GM12878 (cell line): Measurements from ENCODE around the gene EPHB2. TPM values are rescaled to one million over a fixed set of nuclear protein-coding genes. Genes with fewer than 3 reads are reported as not detected.

Source experiments
- ATAC-seq: fragments of 200-7000 bp; cut with Tn5 transposase; 3 replicates; pipeline ENCODE4 v1.9.1; 2020; ENCODE audit warnings: mild to moderate bottlenecking, moderate library complexity
- BruUV-seq: library from RNA; stranded (reverse); fragments of 400-500 nt; replicated peaks from 2 replicates; lab custom pipeline; 2021; lab: Mats Ljungman, UMichigan
- CTCF ChIA-PET: fragments of 300-600 bp; sonication (Branson Sonifier 250); formaldehyde crosslinking; extraction: SDS; loops from one replicate; lab custom pipeline; 2021; ENCODE audit warnings: inconsistent platforms; lab: Yijun Ruan, JAX
- POLR2A ChIA-PET: fragments of 350-600 bp; formaldehyde crosslinking; extraction: SDS; loops from one replicate; lab custom pipeline; 2021; ENCODE audit warnings: inconsistent platforms; lab: Charles Lee
- RAD21 ChIA-PET: fragments of 300-600 bp; sonication (Branson Sonifier 250); formaldehyde crosslinking; loops from one replicate; lab custom pipeline; 2023; ENCODE audit warnings: antibody characterized with exemption; ENCODE audit not compliant: unreplicated experiment; lab: Charles Lee
- SMC1A ChIA-PET: fragments of 300-600 bp; sonication (Branson Sonifier 250); formaldehyde crosslinking; loops from one replicate; lab custom pipeline; 2023; ENCODE audit not compliant: unreplicated experiment, uncharacterized antibody; lab: Charles Lee
- DNase-seq: peaks from one replicate; pipeline ENCODE4 v3.0.0-alpha.2; 2011; ENCODE audit warnings: low read depth, low spot score
- FAIRE-seq: peaks from 3 replicates; lab custom pipeline; 2011; peaks lifted over from hg19 to GRCh38; lab: Jason Lieb, UNC
- H2AFZ ChIP-seq: 2 replicates; pipeline ENCODE4 v1.6.0; 2011; ENCODE audit warnings: low read depth, low read length, control low read depth; ENCODE audit not compliant: control insufficient read depth
- H3K27ac ChIP-seq: 2 replicates; pipeline ENCODE4 v1.5.1; 2011; ENCODE audit warnings: control low read depth; ENCODE audit not compliant: control insufficient read depth, insufficient read depth
- H3K27me3 ChIP-seq, 2 experiments: replicated peaks in 1 of 2; 2 replicates each; pipeline versions ENCODE4 v1.6.0 to v1.6.1; 2011; ENCODE audit warnings: low read length in 1 of 2; ENCODE audit not compliant: control insufficient read depth in 2 of 2, insufficient read depth in 2 of 2
- H3K36me3 ChIP-seq, 2 experiments: 2 replicates each; pipeline ENCODE4 v1.5.1; 2011; ENCODE audit warnings: low read length in 1 of 2; ENCODE audit not compliant: control insufficient read depth in 2 of 2, insufficient read depth in 2 of 2
- H3K4me1 ChIP-seq: 2 replicates; pipeline ENCODE4 v1.6.1; 2011; ENCODE audit warnings: mild to moderate bottlenecking, low read length, moderate library complexity, mixed read lengths; ENCODE audit not compliant: control insufficient read depth, insufficient read depth
- H3K4me2 ChIP-seq: 2 replicates; pipeline ENCODE4 v1.6.0; 2011; ENCODE audit warnings: control low read depth; ENCODE audit not compliant: control insufficient read depth, insufficient read depth
- H3K4me3 ChIP-seq: fragments of 200-600 bp; sonication (generic); 2 replicates; pipeline ENCODE4 v1.5.1; 2016
- H3K79me2 ChIP-seq: 2 replicates; pipeline ENCODE4 v1.6.0; 2011; ENCODE audit warnings: low read length; ENCODE audit not compliant: control insufficient read depth, insufficient read depth
- H3K9ac ChIP-seq: 2 replicates; pipeline ENCODE4 v1.8.0; 2011; ENCODE audit warnings: low read length, control low read depth, mixed read lengths; ENCODE audit not compliant: control insufficient read depth, insufficient read depth
- H3K9me3 ChIP-seq: replicated peaks from 3 replicates; pipeline ENCODE4 v1.5.1; 2011; ENCODE audit warnings: mild to moderate bottlenecking, low read length; ENCODE audit not compliant: control insufficient read depth, insufficient read depth
- H4K20me1 ChIP-seq: 2 replicates; pipeline ENCODE4 v1.6.0; 2011; ENCODE audit not compliant: control insufficient read depth, insufficient read depth
- CHD1 ChIP-seq: IDR thresholded peaks from 2 replicates; pipeline ENCODE4 v1.6.1; 2012; ENCODE audit warnings: low read depth, low read length, improper control_type of control experiment
- CHD2 ChIP-seq: IDR thresholded peaks from 2 replicates; pipeline ENCODE4 v1.6.1; 2011; ENCODE audit warnings: low read depth, low read length, improper control_type of control experiment, borderline replicate concordance
- CREB1 ChIP-seq: IDR thresholded peaks from 2 replicates; pipeline ENCODE4 v1.6.1; 2012; ENCODE audit warnings: low read depth, mild to moderate bottlenecking, inconsistent platforms
- EGR1 ChIP-seq, 2 experiments: IDR thresholded peaks; 1 replicate in 1 of 2; 2 replicates in 1 of 2; pipeline ENCODE4 v1.6.1; 2011 to 2012; ENCODE audit warnings: low read depth in 2 of 2, low read length in 2 of 2, borderline replicate concordance in 1 of 2, mild to moderate bottlenecking in 1 of 2, moderate library complexity in 1 of 2
- GATAD2B ChIP-seq: fragments of 450-650 bp; conservative IDR thresholded peaks from 2 replicates; pipeline ENCODE4 v1.6.1; 2017; ENCODE audit warnings: low read depth, mild to moderate bottlenecking, moderate library complexity
- KAT2A ChIP-seq: conservative IDR thresholded peaks from 2 replicates; pipeline ENCODE4 v1.6.1; 2011; ENCODE audit warnings: low read depth, low read length; ENCODE audit not compliant: control insufficient read depth
- MYB ChIP-seq: fragments of 150-350 bp; IDR thresholded peaks from 2 replicates; pipeline ENCODE4 v1.6.1; 2014; ENCODE audit warnings: mild to moderate bottlenecking, low read depth, low read length, borderline replicate concordance
- PAX5 ChIP-seq: IDR thresholded peaks from 2 replicates; pipeline ENCODE4 v1.6.1; 2011; ENCODE audit warnings: low read depth, low read length, borderline replicate concordance
- ZNF217 ChIP-seq: fragments of 450-650 bp; IDR thresholded peaks from 2 replicates; pipeline ENCODE4 v1.6.1; 2017; ENCODE audit warnings: antibody characterized with exemption, mild to moderate bottlenecking
- WGBS: methylation state at CpG from one replicate; pipeline ENCODE4 v1.1.6; 2016; ENCODE audit warnings: low lambda C conversion rate; ENCODE audit not compliant: insufficient replicate concordance, insufficient coverage; ENCODE audit errors: missing lambda C conversion rate; 5-methylcytosine and 5-hydroxymethylcytosine counted together
- in situ Hi-C: fragments of 300-500 bp; cut with MboI; formaldehyde crosslinking; loops from 9 replicates; pipeline ENCODE4 v1.14.3; 2018; ENCODE audit warnings: mixed read lengths
- intact Hi-C: fragments of 100-400 bp; cut with micrococcal nuclease; formaldehyde crosslinking; loops from one replicate; pipeline ENCODE4 v1.14.2; 2022; ENCODE audit not compliant: unreplicated experiment
- polyA plus RNA-seq, 11 experiments: library from polyadenylated mRNA; depleted of rRNA in 4 of 11; unstranded in 6 of 11; stranded (reverse) in 5 of 11; fragments of >200 nt; fragmentation: Nextera tagmentation in 4 of 11; fragmentation: Illumina TruSeq in 1 of 11; extraction: Ambion mirVana in 4 of 11; extraction: Trizol in 1 of 11; gene quantifications; 1 replicate in 1 of 11; 2 replicates in 10 of 11; pipeline versions ENCODE4 v1.2.1 to v1.2.3, GENCODE V29; 2011 to 2016; ENCODE audit warnings: inconsistent platforms in 2 of 11, missing spikeins in 2 of 11, low read depth in 1 of 11
- total RNA-seq, 4 experiments: library from RNA; depleted of rRNA in 3 of 4; stranded (reverse); fragments of >200 nt in 3 of 4; fragmentation: Illumina TruSeq in 1 of 4; extraction: Trizol in 1 of 4; gene quantifications; 2 replicates each; pipeline versions ENCODE4 v1.2.1 to v1.2.3, GENCODE V29; 2013 to 2021
- TF ChIP-seq, protein P1 (sequence below): IDR thresholded peaks from 2 replicates; pipeline ENCODE4 v1.6.1; 2011; ENCODE audit warnings: low read depth, low read length, improper control_type of control experiment, borderline replicate concordance
- TF ChIP-seq, protein P2 (sequence below): fragments of 450-650 bp; formaldehyde crosslinking; IDR thresholded peaks from 2 replicates; pipeline ENCODE4 v1.5.0; 2022; ENCODE audit warnings: mild to moderate bottlenecking, missing genetic modification characterization
- TF ChIP-seq, protein P3 (sequence below): fragments of 450-650 bp; formaldehyde crosslinking; IDR thresholded peaks from 2 replicates; pipeline ENCODE4 v1.4.0; 2022; ENCODE audit warnings: mild to moderate bottlenecking, moderate library complexity
- TF ChIP-seq, protein P4 (sequence below): fragments of 450-650 bp; IDR thresholded peaks from 2 replicates; pipeline ENCODE4 v1.6.1; 2016; ENCODE audit warnings: mild to moderate bottlenecking, moderate library complexity, borderline replicate concordance

EPHB2 gene
- total and polyA plus RNA-seq, 10 of the 15 experiments (the other 5 are each of a cell fraction or from before 2014, with no cell fraction given): 0.13 to 3.3 (median 0.92) TPM

DNA sequence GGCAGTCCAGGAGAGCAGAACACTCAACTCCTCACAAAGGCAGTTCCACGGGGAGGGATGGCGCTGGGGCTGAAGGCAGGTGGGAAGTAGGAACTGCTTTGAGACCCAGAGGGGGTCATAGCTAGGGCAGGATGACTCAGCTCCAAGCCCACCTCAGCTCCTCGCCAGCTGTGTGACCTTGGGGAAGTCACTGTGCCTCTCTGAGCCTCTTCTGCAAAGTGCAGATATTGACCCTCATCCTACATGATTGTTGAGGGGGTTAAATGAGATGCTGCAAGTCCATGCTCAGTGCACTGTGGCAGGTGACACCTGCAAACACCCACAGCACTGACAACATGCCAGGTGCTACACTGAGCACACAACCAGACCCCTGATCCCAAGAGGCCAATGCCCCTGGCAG is 168.8 kb downstream of the EPHB2 start:
- no TSS peak for BruUV-seq
- POLR2A ChIA-PET: no interaction called here
- H3K79me2 ChIP-seq: no peaks in the 10 kb centered on the region
- H3K9me3 ChIP-seq: no peaks in the 10 kb centered on the region
- no peaks in the 10 kb centered on the region; the same call in 1 of the 2 replicates for H4K20me1 ChIP-seq
- RAD21 ChIA-PET: no interaction called here
- FAIRE-seq (no peak), ATAC-seq (no peak), DNase-seq (no peak)
- H3K4me1 ChIP-seq: no peaks in the 10 kb centered on the region
- SMC1A ChIA-PET: no interaction called here
- intact Hi-C loops (no loop called here), in situ Hi-C loops (no loop called here)
- no peak overlapping the region for H2AFZ ChIP-seq
- H3K27me3 ChIP-seq: peaks cover 0 to 3% of the 10 kb centered on the region in 2 experiments; a peak in 2 of 4 replicates
- H3K9ac ChIP-seq: no peak overlapping the region
- no peak overlapping the region for H3K4me3 ChIP-seq
- 5% methylated on average over 3 of the region's 3 CpGs for WGBS
- CTCF ChIA-PET: no interaction called here
- TF ChIP-seq, protein P1, sequence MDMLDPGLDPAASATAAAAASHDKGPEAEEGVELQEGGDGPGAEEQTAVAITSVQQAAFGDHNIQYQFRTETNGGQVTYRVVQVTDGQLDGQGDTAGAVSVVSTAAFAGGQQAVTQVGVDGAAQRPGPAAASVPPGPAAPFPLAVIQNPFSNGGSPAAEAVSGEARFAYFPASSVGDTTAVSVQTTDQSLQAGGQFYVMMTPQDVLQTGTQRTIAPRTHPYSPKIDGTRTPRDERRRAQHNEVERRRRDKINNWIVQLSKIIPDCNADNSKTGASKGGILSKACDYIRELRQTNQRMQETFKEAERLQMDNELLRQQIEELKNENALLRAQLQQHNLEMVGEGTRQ: no peak
- TF ChIP-seq, protein P2, sequence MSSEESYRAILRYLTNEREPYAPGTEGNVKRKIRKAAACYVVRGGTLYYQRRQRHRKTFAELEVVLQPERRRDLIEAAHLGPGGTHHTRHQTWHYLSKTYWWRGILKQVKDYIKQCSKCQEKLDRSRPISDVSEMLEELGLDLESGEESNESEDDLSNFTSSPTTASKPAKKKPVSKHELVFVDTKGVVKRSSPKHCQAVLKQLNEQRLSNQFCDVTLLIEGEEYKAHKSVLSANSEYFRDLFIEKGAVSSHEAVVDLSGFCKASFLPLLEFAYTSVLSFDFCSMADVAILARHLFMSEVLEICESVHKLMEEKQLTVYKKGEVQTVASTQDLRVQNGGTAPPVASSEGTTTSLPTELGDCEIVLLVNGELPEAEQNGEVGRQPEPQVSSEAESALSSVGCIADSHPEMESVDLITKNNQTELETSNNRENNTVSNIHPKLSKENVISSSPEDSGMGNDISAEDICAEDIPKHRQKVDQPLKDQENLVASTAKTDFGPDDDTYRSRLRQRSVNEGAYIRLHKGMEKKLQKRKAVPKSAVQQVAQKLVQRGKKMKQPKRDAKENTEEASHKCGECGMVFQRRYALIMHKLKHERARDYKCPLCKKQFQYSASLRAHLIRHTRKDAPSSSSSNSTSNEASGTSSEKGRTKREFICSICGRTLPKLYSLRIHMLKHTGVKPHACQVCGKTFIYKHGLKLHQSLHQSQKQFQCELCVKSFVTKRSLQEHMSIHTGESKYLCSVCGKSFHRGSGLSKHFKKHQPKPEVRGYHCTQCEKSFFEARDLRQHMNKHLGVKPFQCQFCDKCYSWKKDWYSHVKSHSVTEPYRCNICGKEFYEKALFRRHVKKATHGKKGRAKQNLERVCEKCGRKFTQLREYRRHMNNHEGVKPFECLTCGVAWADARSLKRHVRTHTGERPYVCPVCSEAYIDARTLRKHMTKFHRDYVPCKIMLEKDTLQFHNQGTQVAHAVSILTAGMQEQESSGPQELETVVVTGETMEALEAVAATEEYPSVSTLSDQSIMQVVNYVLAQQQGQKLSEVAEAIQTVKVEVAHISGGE: no peak
- TF ChIP-seq EGR1 (IDR thresholded peaks at IDR 0.05; ENCODE audit: borderline replicate concordance in 1 of 2, low read depth in 2 of 2, low read length in 2 of 2) (no peak), CHD2 (no peak), CREB1 (no peak), CHD1 (no peak), MYB (no peak), ZNF217 (no peak), GATAD2B (no peak), KAT2A (no peak), PAX5 (no peak)
- TF ChIP-seq, protein P3, sequence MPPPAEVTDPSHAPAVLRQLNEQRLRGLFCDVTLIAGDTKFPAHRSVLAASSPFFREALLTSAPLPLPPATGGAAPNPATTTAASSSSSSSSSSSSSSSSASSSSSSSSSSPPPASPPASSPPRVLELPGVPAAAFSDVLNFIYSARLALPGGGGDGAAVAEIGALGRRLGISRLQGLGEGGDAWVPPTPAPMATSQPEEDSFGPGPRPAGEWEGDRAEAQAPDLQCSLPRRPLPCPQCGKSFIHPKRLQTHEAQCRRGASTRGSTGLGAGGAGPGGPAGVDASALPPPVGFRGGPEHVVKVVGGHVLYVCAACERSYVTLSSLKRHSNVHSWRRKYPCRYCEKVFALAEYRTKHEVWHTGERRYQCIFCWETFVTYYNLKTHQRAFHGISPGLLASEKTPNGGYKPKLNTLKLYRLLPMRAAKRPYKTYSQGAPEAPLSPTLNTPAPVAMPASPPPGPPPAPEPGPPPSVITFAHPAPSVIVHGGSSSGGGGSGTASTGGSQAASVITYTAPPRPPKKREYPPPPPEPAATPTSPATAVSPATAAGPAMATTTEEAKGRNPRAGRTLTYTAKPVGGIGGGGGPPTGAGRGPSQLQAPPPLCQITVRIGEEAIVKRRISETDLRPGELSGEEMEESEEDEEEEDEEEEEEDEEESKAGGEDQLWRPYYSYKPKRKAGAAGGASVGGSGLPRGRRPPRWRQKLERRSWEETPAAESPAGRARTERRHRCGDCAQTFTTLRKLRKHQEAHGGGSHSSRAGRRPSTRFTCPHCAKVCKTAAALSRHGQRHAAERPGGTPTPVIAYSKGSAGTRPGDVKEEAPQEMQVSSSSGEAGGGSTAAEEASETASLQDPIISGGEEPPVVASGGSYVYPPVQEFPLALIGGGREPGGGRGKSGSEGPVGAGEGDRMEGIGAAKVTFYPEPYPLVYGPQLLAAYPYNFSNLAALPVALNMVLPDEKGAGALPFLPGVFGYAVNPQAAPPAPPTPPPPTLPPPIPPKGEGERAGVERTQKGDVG (CRISPR knock-in tag): no peak
- TF ChIP-seq, protein P4, sequence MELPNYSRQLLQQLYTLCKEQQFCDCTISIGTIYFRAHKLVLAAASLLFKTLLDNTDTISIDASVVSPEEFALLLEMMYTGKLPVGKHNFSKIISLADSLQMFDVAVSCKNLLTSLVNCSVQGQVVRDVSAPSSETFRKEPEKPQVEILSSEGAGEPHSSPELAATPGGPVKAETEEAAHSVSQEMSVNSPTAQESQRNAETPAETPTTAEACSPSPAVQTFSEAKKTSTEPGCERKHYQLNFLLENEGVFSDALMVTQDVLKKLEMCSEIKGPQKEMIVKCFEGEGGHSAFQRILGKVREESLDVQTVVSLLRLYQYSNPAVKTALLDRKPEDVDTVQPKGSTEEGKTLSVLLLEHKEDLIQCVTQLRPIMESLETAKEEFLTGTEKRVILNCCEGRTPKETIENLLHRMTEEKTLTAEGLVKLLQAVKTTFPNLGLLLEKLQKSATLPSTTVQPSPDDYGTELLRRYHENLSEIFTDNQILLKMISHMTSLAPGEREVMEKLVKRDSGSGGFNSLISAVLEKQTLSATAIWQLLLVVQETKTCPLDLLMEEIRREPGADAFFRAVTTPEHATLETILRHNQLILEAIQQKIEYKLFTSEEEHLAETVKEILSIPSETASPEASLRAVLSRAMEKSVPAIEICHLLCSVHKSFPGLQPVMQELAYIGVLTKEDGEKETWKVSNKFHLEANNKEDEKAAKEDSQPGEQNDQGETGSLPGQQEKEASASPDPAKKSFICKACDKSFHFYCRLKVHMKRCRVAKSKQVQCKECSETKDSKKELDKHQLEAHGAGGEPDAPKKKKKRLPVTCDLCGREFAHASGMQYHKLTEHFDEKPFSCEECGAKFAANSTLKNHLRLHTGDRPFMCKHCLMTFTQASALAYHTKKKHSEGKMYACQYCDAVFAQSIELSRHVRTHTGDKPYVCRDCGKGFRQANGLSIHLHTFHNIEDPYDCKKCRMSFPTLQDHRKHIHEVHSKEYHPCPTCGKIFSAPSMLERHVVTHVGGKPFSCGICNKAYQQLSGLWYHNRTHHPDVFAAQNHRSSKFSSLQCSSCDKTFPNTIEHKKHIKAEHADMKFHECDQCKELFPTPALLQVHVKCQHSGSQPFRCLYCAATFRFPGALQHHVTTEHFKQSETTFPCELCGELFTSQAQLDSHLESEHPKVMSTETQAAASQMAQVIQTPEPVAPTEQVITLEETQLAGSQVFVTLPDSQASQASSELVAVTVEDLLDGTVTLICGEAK: no peak
- H3K4me2 ChIP-seq: no peak overlapping the region
- no peaks in the 10 kb centered on the region for H3K36me3 ChIP-seq
- H3K27ac ChIP-seq: no peak overlapping the region
